NCI-H2107 (cell line): ENCODE measurements around the gene ENOX1.

Experiments used
- DNase-seq: peaks from one replicate; lab custom pipeline; 2025; lab: John Stamatoyannopoulos, UW

ENOX1 gene

DNA sequence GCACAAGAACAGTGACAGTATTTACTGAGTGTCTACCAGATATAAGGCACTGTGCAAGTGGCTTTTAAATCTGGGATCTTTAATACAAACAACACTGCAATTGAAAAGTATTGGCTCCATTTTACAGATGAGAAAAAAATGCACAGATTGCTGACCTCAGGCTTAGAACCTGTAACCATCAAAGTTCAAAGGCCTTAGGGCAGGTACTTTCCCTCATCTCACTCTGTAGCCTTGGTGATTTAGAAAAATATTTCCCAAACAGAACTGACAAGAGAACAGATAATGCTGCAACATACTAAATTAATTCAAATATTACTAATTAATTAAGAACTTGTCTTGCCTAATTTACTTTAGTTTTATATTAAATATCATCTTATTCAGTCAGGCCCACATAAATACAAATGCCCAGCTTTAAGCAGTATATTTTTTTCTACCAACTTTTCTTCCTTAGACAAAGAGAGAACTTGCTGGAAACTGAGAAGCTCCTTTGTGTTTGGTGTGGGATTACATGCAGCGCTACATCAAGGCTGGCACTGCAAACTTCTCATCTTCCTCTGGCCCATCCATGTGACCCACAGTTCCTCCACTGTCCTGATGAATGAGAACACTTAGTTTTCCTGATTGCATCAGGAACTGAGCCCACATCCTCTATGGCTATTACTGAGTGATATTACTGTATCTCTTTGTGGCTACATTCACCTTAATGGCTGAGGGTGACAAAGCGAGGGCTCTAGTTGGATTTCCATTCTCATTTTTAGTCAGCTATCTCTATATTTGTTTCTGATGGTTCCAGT, 302.1 kb downstream of the ENOX1 start:
- DNase-seq = no peak

DNA sequence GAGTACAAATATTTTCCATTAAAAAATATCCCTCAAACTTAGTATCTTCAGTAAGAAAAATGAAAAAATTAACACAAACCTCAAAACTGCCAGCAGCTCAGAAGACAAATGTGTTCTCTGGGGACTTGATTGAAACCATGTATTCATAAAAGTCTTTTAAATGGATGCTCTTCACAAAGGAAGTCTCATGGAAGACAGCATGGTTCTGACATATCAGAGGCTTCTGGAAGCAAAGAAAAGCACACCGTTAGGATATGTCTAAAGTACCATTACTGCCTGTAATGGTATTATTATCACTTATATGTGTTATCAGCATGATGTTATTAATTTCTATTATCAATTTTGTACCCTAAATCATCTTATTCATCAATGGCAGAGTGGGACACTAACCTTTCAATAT, 302.8 kb downstream of the ENOX1 start:
- no peak for DNase-seq

DNA sequence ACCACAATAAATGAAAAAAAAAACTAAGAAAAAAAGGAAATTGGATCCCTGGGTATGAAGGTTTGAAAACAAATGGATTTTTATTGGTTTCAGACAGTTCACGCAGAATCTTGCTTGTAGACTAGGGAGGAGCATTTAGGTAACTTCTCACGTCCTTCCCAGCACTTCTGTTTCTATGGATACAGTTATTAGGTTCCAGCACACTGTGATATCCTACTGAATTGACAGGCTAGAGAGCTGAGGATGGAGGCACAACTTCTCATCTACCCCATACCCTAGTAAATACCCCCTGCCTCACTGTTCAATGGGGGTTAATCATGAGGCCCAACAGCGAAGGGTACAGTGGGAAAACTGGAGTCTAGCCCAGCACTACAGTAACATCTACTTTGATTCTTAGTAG, 304.1 kb downstream of the ENOX1 start:
- DNase-seq = no peak

DNA sequence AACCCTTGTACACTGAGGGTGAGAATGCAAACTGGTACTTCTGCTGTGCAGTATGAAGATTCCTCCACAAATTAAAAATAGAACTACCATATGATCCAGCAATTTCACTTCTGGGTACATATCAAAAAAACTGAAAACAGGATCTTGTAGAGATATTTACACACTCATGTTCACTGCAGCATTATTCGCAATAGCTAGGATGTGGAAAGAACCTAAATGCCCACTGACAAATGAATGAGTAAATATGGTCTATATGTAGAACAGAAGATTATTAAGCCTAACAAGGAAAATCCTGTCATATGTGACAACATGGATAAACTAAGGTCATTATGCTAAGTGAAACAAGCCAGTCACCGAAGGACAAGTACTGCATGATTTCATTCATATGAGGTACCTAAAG, 304.7 kb downstream of the ENOX1 start:
- DNase-seq = no peak

DNA sequence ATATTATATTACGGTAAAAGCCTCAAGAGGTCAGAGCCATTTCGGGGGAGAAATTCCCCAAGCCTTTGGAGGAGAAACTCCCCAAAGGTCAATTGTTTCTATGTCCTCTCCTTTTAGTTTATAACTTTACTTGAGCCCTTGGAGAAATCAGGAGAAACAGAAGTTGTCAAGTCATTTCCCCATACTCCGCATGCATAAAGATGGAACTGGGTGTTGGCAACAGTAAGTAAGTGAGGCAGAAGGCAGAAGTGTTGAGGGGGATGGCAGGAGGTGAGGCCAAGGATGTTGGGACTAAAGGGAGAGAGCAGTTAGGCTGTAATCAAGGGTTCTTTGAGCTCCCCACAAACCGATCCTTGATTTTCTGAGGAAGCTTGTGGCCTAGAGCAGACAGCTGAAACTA, 307.9 kb downstream of the ENOX1 start:
- no peak for DNase-seq

DNA sequence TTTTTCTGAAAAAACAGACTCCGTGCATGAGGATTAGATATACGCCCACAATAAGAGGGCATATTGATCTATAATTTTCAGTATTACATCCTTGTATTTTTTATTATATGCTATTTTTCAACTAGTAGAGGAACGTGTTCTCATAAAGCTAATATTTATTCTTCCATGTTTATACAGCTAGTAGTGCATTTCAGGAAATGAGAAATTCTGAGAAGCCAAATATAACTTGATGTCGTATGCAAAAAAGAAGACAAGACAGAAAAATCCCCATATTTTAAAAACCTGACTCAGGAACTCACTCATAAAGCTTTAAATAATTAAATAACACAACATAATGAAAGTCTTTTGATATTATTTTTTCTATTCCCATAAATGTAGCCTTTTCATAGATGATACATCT, 308.6 kb downstream of the ENOX1 start:
- DNase-seq = no peak

DNA sequence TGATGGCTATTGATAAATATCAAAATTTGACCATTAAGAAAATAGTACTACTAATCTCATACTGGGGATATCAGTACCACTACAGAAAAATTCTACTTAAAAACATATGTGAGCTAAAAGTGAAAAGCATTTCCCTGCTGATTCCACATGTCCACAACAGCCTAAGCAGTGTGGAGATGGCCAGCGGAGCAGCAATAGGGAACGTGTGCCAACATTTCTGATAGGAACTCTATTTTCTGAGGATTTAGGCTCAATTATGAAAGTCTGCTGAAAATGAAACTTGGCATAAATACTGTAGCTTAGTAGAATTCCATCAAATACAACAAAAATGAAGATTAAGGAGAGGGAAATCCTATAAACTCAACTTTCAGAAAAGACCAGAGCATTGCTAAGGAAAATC, 311.6 kb downstream of the ENOX1 start:
- DNase-seq = no peak

DNA sequence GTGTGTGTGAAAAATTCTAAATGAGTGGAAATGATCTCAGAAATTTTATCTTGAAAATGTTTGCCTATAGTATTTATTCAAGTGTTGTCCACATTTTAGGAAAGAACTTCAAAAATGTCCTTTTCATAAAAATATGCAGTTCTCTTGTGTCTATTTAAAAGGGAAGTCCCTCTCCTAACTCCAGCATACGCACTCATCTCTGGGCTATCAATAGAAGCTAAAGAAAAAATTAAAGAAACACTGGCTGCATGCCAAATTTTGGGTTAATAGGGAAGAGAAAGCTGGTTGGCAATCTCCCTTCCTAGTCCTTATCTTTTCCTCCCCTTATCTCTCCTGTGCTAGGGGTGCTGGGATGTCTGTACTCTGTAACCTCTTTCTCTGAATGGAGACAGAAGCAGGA, 313.3 kb downstream of the ENOX1 start:
- DNase-seq = no peak

DNA sequence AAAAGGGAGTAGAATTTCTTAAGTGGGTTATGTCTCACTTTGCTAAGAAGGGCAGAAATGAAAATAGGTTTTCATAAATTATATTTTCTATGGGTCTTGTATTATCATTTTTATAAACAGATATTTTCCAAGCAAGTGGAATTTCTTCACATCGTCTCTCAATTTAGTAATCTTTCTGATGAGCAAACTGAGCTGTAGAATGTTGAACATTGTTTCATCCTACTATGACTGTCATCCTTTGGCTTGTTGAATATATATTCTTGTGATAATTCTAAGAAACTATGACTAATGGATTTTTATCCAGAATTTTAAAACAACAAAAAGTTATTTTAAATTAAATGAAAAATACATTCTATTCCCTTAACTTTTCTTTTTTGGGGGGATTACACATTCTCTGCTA, 313.8 kb downstream of the ENOX1 start:
- no peak for DNase-seq

DNA sequence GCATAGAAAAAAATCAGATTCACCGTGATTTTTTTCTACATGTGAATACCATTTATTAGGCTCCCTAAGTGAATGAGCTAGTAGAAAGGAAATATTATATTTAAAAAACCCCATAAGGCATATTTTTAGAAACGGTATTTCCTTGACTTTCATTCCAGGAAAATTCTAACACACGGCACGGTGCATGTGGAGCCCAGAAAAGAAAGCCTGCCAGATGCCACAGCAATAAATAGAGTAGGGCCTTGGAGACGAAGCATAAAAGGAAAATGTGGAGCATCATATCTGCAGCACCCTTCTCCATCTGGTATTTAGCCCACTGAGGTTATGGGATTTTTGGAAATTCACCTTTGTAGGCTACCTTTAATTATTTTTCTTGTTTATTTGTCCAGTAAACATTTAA, 314.4 kb downstream of the ENOX1 start:
- no peak for DNase-seq

DNA sequence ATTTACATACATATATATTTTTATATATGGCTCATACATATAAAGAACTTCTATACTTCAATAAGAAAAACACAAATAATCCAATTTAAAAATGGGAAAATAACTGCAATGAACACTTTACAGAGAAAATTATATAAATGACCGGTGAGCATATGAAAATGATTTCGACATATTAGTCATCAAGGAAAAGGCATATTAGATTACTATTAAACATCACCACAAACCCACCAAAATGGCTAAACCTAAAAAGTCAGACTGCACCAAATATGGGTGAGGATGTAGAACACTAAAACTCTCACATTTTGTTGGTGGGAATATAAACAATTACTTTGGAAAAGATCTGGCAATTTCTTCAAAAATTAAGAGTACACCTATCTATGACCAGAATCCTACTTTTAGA, 316.2 kb downstream of the ENOX1 start:
- no peak for DNase-seq

DNA sequence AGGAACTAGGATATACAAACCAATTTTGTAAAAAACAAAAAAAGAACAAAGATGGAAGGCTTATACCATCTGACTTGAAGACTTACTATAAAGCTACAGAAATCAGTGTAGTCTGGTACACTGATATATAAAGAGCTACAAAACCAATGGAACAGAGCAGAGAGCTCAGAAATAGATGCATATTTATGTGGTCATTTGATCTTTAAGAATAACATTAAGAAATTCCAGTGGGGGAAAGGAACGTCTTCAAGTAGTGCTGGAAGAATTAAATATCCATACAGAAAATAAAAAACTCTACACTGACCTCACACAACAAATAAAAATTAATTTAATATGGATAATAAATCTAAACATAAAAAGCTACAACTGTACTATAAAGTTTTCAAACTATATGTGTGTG, 317.0 kb downstream of the ENOX1 start:
- DNase-seq = no peak

DNA sequence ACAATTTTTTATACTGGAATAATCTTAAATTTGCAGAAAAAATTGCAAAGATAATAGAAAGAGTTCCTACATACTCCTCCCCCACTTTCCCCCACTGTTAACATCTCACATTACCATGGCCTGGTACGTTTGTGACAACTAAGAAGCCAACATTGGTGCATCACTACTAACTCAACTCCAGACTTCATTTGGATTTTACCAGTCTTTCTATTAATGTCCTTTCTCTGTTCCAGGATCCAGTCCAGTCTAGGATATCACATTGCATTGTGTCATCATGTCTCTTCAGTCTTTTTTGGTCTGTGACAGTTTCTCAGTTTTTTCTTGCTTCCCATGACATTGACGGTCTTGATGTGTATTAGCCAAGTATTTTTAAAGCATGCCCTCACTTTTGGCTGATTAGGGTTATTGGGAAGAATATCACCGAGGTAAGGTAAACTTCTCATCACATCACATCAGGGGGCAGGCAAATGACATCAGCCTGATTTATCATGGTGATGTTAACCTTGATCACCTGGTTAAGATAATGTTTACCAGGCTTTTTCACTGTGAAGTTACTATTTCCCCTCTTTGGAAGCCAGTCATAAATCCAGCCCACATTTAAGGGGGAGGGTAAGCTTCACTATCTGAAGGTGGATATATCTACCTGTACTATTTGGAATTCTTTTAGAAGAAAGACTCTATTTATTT, 322.1 kb downstream of the ENOX1 start:
- no peak for DNase-seq

DNA sequence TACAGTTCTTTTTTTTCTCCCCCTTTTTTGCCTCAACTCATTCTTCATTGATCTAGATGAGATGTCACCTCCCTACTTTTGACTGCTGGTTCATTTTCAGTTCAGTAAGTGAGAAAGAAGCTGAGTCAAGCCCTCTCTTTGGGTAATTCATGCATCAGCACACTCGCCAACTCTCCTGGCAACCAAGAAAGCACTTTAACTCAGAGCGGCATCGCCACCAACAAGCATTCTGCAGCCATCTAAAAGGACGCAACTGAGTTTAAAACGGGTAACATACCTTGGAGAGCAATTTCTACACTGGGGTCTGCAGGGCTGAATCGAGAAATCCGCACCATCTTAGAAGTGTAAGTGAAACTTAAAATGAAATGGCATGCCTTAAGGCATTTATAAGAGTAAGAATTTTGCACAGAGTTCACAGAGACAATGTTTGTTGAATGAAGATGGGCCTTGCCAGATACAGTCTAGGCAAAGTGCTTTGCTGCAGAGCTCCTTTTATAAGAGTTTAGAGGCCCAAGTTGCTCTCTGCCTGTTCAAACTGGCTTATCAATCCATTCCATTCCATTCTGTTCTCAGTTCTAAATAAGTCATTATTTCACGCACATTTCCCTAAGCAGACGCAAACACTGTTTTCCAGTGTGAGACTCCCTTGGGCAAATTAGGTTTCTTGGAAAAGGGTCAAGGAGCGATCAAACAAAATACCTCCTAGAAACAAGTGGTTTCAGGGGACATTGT, 338.0 kb downstream of the ENOX1 start:
- DNase-seq = no peak

DNA sequence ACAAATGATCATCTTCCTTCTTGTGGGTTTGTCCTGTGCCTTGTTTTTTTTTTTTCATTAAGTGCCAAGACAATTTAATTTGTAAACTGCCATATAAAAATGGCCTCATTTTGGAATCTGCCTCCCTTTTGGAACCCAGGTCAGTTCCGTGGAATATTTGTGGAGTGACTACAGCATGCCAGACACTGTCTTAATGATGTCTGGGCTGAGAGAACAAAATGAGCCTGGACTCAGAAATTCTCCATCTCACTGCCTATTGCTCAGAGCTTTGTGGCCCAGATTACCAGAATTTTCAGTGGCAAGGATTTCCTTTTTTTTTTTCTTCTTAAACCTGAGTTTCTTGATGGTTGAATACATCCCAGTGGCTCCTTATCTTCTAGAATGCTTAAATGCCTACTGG, 340.6 kb downstream of the ENOX1 start:
- DNase-seq = no peak

DNA sequence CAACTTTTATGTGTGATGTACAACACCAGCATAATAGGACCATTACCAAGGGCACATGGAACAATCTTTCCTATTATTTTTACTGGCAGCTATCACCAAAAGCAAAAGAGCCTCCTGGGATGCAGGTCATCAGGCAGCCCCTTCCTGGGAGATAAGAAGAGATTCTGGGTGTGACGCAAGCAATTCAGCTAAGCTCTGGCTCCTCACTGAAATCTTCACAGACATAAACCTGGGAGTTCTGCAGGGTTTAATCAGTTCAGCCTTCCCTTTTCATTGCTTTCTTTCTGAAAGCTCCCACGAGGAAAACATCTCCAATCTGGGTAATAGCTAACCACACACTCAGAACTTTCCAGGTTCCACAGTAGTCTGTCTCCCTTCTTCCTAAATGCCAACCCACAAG, 341.1 kb downstream of the ENOX1 start:
- no peak for DNase-seq

DNA sequence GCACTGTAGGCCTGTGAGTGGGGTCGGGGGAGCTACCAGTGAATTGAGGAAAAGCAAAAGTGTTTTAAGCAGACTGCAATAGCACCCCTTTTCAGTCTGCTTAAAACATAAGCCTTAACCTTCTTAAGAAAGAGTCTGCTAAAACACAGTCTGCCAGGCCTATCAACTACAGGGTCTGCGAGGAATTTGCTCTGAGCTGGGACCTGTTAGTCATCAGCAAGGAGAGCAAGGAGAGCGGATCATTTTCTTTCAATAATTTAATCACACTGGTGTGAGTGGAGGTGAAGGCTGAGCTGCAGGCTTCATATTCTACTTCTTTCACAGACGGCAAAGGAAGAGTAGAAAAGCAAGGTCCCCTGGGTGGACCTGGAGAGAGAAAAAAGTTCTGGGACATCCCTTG, 342.7 kb downstream of the ENOX1 start:
- DNase-seq = no peak

DNA sequence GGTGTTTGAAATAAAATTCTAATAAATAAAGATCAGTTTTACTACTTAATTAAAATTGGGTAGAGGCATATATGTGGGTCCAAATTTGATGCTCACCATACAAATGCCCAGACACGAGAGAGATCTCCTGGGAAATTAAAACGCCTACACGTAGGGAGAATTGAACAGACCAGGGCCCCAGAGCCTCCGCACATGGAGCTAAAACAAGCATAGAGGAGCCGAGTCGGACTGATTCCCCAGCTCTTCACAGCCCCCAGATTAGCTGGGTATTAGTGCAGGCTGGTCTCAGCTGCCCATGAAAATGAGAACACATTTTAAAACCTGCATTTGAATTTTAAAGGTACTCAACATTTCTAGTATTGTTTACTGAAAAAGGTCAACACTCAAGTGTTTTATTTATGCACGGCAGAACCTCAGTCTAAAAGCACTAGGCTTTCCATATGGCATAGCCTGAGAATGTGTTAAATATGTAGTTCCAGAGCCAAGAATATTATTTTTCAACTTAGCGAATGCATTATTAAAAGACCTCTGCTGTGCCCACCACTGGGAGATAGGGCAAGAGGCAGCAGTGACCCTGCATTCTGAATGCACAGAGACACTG, 344.8 kb downstream of the ENOX1 start:
- DNase-seq = no peak

DNA sequence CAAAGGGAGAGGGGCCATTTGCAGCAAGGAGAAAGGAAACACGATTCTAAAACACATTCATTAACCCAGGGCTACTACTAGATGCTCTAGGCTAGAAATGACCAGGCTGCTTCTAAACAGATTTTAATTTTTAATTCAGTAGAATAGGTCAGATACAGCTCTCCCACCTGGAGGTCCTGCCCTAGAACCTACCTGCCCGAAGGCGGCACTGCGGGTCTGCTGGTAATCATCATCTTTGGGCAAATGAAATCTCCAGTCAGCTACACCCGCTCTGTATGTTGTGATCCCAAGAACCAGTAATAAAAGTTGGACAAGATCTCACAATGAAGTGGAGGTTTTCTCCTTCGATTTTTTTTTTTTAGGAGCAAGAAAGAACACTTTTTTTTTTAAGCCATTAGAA, 345.3 kb downstream of the ENOX1 start:
- DNase-seq = no peak

DNA sequence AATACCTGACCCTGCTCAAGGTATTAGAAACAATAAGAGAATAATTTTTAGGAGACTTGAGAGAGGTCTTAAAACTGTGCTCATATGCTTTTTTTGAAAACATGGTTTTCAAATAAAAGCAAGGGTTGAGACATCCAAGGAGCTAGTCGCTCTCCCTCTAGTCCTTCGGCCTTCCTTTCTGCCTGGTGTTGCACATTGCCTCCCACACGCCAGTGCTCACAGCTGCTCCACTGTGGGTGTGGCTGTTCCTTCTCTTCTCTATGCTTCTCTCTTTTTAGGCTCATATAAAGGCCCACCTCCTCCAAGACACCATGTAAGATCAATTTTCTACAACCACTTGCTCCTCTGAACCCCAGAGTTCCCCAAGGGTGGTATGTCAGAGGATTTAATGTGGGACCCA, 352.6 kb downstream of the ENOX1 start:
- no peak for DNase-seq

DNA sequence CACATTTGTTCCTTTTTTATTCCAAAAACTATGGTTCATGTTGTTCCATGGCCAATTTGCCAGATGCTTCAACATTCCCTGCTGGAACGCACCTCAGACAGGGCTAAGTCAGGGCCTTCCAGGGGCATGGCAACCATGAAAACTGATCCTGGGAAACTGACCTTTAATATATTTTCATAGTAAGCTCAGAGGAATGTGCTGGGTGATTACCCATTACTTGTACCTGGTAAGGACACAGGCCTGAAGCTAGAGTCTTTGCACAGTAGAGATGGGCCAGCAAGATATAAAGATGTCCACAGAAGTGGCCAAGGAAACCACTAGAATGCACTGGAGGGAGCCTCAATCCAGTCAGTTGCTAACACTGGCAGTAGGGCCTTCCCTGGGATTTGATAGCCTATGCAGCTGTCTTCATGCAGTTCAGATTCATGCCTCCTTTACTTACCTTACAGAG, 353.1 kb downstream of the ENOX1 start:
- no peak for DNase-seq

DNA sequence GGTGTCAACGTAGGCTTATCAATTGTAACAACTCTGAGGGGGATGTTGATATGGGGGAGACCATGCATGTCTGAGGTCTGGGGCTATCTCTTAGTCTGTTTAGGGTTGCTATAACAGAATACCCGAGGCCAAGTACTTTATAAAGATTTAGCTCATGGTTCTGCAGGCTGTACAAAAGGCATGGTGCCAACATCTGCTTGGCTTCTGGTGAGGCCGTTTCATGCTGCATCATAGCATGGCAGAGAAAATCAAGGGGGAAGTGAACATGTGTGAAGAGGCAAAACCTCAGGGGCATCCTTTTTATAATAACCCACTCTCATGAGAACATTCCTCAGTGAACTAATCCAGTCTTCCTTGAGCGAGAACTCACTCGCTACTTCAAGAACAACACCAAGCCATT, 353.8 kb downstream of the ENOX1 start:
- no peak for DNase-seq

DNA sequence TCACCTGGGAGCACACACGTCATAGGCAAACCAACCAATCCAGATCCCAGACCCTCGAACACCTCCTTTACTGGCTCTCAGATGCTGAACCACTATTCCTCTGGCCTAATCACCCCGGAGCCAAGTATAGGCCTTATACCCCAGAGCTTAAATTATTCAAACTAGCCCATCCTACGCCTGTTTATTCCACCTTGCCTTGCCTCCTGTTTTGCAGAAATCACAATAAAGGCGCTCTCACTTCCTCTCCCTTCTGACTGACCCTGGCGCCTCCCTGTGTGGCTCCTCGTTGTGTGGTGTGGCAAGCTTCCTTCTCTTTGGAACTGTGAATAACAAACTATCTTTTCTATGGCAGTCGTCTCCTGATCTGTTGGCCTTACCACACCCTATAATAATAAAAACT, 354.9 kb downstream of the ENOX1 start:
- DNase-seq = no peak
